GM12865 (cell line): Measurements from ENCODE around the gene ESYT2.

Experiments
- DNase-seq: peaks from one replicate; pipeline ENCODE4 v3.0.0; 2010; ENCODE audit warnings: low read depth
- H3K4me3 ChIP-seq: 2 replicates; pipeline ENCODE4 v1.5.1; 2011; ENCODE audit warnings: mild to moderate bottlenecking, low read depth, low read length, control low read depth
- CTCF ChIP-seq: IDR thresholded peaks from 2 replicates; pipeline ENCODE4 v1.5.1; 2011; ENCODE audit warnings: low read length, control low read depth, low read depth, inconsistent platforms; ENCODE audit not compliant: insufficient read depth; ENCODE audit errors: missing control alignments

ESYT2 gene

GRCh38 chr7:158758586-158759244, 70.6 kb downstream of the ESYT2 start:
- TF ChIP-seq CTCF: no peak
- no peak overlapping the region for H3K4me3 ChIP-seq
- no peak for DNase-seq

DNA sequence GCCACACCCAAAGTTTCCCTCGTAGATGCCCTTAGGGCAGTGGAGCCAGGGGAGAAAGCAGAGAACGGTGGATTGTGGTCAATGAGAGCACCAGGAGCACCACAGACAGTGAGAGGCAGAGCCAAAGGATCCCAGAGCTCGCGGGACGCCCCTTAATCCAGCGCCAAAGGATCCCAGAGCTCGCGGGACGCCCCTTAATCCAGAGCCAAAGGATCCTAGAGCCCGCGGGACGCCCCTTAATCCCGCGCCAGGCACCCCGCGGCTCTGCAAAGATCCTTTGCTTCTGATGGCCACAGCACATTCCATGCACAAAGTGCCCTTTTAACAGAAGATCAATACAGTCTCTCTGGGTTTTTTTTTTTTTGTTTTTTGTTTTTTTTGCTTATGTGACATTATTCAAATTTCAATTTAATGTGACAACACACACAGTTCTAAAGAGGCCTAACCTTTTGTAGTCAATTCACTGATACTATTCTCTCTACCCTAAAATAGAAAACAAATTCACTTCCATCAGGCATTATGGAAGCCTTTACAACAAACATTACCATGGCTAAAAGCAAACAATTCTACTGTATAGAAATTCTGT, 71.8 kb downstream of the ESYT2 start:
- no peak for DNase-seq
- no peak for TF ChIP-seq CTCF
- no peak overlapping the region for H3K4me3 ChIP-seq

GRCh38 chr7:158754746-158755444, 74.4 kb downstream of the ESYT2 start:
- no peak for DNase-seq
- TF ChIP-seq CTCF: no peak
- no peak overlapping the region for H3K4me3 ChIP-seq

GRCh38 chr7:158753900-158754299, 75.4 kb downstream of the ESYT2 start:
- no peak for TF ChIP-seq CTCF
- H3K4me3 ChIP-seq: no peak overlapping the region
- no peak for DNase-seq

DNA sequence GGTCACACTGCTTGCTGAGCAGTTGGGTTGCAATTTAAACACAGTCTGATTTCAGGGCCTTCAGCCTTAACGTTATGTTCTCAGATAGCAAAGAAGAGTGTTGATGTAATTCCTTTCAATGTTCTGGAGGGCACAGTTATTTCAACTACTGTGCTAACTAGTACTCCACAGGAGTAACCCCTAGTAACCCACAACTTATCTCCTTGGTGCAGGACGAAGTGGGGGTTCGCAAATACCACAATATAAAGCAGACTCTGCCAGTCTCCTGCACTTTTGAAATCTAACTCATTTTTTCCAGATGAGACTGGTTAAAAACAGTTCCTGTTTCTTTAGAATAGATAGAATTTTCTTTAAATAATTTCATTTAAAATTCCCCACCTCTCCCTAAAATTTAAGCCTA, 77.6 kb downstream of the ESYT2 start:
- TF ChIP-seq CTCF: no peak
- DNase-seq: no peak
- no peak overlapping the region for H3K4me3 ChIP-seq

DNA sequence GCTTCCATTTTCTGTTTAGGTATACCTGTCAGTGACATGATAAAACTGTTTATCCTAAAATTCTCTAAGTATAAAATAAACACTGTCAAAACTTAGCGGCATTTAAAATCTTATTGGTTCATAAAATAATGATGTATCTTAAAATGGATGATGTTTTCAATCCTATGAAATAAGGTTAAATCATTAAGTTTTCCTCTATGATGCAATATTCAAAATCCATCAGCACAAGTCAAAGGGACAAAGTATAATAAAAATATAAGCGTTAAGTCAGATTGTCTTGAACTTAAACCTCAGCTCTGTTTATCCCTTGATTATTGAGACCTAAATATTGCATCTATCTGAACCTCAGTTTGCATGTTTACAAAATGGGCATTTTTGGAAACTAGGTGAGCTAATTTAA, 78.1 kb downstream of the ESYT2 start:
- no peak for DNase-seq
- no peak overlapping the region for H3K4me3 ChIP-seq
- no peak for TF ChIP-seq CTCF
